Activated CD4-positive, alpha-beta T cell treated with anti-CD3 and anti-CD28 coated beads, Interleukin-2, amount 50 U/mL, for 1 hour (primary cell): Measurements from ENCODE around the gene TRIM72.
A peak's percentile ranks its signal among the peaks of the same experiment; 100 is the strongest.
"Not testable (repeated sequence)": the region's sequence is repeated elsewhere in the genome, so short reads cannot be mapped to it uniquely, and the experiment has no call there.

ENCODE experiments used
- DNase-seq: peaks from one replicate; pipeline ENCODE4 v3.0.0-alpha.2; 2020

TRIM72 gene

DNA sequence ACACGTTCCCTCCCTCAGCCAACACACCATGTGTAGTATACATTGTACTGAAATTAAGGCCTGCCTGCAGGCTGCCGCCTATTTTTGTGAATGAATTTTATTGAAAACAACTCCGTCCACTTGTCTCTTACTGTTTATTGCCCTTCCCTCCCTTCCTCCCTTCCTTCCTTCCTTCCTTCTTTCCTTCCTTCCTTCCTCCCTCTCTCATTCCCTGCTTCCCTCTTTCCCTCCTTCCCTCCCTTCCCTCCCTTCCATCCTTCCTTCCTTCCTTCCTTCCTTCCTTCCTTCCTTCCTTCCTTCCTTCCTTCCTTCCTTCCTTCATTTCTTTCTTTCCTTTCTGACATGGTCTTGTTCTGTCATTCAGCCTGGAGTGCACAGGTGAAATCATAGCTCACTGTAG lies 48.2 kb downstream of the TRIM72 start:
- DNase-seq, result no peak

DNA sequence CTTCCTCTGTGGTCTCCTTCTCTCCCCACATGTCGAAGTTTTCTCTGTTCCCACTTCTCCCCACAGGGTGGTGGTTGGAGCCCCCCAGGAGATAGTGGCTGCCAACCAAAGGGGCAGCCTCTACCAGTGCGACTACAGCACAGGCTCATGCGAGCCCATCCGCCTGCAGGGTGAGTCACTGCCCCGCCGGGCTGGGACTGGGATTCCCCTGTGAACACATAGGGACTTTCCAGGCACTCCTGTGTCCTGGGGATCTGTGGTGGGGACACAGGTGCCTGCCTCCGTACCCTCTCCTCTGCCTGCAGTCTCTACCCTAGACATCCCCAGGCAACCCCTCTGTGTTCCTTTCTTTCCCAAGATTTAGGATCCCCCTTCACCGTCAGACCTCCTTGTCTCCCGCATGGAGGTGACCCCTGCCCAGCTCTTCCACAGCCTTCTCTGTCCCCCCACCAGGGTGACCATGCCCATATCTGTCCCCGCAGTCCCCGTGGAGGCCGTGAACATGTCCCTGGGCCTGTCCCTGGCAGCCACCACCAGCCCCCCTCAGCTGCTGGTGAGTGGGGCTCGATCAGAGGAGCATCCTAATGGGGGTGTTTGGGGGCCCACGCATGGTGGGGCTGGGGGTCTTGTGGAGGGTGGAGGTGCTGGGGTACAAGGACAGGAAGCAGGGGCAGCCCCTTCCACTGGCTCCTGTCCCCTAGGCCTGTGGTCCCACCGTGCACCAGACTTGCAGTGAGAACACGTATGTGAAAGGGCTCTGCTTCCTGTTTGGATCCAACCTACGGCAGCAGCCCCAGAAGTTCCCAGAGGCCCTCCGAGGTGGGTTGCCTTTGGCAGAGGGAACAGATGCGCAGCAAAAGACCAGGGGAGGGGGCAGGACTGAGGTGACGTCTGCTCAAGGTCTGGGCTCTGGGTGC lies 51.7 kb downstream of the TRIM72 start:
- DNase-seq, result peak; percentile 38

DNA sequence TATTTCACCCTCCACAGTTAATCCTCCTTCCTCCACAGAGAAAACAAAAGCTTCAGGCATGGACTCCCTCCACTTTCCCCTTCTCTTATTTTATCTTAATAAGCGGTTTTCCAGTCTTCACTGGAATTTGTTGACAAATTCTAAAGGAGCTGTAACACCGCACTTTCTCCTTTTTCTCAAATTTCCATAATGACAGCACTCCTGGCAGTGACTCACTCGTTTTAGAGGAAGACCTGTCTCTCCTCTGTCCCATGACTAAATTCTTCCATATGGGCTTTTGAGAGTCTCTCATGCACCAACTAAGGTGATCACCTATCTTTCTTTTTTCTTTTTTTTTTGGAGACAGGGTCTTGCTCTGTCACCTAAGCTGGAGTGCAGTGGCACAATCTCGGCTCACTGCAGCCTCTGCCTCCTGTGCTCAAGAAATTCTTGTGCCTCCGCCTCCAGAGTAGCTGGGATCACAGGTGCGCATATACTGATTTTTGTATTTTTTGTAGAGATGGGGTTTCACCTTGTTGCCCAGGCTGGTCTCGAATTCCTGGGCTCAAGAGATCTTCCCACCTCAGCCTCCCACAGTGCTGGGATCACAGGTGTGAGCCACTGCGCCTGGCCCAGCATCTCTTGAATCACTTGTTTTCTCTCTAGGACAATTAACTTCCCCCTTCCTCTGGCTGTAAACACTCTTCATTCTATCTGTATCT lies 53.6 kb downstream of the TRIM72 start:
- no peak for DNase-seq

DNA sequence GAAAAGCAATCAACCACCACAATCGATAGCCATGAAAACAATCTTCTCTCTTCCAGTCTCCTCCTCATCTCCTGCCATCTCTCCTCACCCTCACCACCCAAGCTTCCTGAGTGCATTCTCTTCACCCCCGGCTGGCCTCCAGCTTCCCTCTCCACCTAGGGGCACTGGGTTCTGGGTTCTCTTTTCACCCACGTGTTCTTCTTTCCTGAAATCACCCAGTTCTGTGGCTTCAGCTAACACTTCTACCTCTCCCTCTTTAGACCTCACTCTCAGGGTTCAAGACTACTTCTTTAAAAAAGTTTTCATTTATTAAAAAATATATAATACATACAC lies 54.1 kb downstream of the TRIM72 start:
- DNase-seq, result no peak

DNA sequence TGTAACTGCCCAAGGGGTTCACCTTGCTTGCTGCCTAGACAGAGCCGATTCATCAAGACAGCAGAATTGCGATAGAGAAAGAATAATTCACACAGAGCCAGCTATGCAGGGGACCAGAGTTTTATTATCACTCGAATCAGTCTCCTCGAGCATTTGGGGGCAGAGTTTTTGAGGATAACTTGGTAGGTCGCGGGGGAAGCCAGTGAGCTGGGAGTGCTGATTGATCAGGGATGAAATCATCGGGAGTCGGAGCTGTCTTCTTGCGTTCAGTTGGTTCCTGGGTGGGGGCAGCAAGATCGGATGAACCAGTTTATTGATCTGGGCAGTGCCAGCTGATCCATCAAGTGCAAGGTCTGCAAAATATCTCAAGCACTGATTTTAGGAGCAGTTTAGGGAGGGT lies 55.0 kb downstream of the TRIM72 start:
- no peak for DNase-seq

DNA sequence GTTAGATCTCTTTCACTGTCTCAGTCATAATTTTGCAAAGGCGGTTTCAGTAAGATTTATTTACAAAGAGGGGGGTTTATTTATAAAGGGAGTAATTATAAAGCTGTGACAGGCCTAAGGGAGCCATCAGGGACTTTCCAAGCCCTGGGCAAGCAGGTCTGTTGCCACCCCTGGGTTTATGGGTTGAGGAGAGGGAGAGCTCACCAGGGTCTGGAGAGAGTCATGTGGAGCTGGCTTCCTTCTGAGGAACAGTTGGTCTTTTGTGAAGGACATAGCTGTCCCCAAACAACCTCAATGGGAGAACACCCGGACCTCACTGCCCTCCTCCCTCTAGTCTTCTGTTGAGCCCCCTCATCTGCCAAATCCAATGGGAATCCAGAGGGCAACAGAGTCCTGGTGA lies 55.6 kb downstream of the TRIM72 start:
- no peak for DNase-seq

DNA sequence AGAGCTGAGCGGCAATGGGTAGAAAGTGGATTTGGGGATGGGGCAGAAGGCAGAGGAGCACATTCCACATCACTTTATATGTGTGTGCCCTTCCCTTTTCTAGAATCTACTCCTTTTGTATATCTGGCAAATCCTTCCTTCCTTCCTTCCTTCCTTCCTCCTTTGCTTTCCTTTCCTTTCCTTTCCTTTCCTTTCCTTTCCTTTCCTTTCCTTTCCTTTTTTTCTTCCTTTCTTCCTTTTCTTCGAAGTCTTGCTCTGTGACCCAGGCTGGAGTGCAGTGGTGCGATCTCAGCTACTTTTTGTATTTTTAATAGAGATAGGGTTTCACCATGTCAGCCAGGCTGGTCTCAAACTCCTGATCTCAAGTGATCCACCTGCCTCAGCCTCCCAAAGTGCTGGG lies 56.1 kb downstream of the TRIM72 start:
- DNase-seq, result not testable (repeated sequence)

DNA sequence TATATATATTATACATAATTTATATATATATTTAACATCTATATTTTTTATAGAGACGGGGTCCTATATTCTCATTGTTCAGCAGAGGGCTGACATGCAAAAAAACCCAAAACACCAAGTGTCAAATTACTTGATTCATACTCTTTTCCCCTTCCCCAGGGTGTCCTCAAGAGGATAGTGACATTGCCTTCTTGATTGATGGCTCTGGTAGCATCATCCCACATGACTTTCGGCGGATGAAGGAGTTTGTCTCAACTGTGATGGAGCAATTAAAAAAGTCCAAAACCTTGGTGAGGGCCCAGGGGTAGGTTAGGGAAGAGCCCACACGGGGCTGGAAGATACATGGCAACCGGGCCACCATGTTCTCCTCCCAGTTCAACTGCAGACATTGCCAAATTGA lies 56.9 kb downstream of the TRIM72 start:
- DNase-seq, result no peak

DNA sequence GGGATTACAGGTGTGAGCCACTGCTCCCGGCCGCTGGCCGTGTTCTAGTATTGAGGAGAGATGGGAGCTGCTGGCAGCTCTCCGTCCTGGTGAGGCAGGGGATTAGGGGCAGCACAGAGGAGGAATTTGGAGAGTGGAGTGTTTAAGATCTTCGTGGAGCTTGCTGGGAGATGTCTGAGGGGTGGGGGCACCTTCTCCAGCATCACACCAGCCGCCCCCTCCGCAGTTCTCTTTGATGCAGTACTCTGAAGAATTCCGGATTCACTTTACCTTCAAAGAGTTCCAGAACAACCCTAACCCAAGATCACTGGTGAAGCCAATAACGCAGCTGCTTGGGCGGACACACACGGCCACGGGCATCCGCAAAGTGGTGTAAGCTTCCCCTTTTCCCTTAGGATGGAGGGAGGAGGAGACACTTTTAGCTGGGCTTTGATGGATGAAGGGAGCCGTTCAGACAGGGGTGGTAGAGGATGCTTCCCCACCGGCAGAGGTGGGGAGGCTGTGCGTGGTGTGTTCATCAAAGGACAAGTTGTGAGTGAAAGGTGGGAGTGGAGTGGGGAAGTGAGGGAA lies 57.8 kb downstream of the TRIM72 start:
- no peak for DNase-seq

DNA sequence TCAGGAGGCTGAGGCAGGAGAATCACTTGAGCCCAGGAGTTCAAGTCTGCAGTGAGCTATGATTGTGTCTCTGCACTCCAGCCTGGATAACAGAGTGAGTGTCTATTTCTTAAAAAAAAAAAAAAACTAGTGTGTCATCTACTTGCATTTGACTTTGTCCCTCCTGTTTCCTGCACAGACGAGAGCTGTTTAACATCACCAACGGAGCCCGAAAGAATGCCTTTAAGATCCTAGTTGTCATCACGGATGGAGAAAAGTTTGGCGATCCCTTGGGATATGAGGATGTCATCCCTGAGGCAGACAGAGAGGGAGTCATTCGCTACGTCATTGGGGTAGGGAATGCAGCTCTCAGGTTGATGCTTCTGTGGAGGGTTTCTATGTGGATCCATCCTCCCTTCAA lies 59.3 kb downstream of the TRIM72 start:
- DNase-seq, result no peak

DNA sequence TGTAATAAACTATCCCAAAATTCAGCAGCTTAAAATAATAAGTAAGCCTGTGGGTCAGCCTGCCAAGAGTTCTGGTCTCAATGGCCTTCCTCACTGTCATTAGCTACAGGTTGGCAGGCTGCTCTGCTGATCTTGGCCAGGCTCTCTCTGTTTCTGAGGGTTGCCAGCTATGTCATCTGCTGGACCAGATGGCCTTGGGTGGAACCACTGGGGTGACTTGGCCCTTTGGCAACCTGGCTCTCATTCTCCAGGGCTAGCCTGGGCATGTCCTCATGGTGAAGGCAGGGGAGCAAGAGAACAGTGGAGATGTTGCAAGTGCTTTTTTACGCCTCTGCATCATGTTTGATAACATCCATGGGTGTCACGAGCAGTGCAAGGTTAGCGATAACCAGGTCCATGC lies 59.8 kb downstream of the TRIM72 start:
- DNase-seq, result no peak

DNA sequence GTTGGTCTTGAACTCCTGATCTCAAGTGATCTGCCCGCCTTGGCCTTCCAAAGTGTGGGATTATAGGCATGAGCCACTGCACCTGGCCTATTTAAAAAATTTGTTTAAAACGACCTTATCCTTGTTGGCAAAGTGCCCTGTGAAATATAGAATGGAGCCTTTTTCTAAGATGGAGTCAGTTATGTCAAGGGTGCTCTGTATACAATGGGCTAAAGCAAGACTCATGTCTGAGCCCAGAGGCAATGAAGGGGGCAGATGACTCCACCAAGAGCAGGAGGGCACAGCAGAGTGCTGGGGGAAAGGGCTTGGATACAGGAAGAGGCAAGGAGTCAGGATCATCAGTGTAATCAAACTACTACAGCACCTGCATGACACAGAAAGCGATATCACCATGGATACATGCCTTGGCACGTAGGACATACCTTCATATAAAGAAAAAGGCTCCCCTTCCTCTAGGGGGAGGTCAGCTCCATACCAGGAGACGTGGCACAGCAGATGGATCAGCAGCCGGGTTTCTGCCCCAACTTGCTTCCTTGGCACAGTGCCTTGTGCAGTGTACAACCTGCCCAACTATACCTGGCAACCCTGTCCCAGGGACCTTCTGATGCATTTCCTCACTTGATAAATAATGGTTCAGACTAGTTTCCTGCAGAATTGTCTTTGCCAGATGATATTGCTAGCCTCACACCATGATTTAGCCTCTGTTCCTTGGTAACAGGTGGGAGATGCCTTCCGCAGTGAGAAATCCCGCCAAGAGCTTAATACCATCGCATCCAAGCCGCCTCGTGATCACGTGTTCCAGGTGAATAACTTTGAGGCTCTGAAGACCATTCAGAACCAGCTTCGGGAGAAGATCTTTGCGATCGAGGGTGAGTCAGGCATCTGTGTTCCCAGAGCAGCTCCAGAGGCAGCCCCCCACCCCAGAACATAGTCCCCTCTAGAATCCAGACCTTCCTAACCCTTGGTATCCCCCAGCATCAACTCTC lies 61.2 kb downstream of the TRIM72 start:
- DNase-seq, result no peak

DNA sequence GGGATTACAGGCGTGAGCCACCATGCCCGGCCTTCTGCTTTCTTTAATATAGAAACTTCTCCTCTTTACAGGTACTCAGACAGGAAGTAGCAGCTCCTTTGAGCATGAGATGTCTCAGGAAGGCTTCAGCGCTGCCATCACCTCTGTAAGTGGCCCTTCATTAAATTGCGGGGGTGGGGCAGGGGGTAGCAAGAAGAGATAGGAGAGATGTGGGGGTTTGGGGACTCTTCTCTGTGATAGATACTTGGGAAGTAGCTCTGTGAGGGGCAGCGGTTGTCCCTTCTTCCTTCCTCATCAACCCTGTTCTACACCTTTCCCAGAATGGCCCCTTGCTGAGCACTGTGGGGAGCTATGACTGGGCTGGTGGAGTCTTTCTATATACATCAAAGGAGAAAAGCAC lies 62.7 kb downstream of the TRIM72 start:
- DNase-seq, result no peak

DNA sequence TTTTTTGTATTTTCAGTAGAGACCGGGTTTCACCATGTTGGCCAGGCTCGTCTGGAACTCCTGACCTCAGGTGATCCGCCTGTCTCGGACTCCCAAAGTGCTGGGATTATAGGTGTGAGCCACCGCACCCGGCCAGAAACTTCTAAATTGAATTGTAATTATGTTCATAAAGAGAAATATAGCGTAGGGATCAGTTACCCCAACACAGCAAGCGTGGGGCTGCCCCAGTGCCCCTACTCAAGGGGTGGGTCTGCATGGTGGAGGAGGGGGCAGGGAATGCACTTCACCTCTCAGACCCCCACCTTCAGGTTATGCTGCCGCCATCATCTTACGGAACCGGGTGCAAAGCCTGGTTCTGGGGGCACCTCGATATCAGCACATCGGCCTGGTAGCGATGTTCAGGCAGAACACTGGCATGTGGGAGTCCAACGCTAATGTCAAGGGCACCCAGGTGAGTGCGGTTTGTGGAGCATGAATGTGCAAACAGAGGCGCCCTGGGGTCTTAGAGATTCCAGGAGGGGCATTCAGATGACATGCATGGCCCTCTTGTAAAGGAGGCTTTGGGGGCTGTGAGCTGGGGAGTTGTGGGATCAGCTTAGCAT lies 63.8 kb downstream of the TRIM72 start:
- DNase-seq, result no peak

DNA sequence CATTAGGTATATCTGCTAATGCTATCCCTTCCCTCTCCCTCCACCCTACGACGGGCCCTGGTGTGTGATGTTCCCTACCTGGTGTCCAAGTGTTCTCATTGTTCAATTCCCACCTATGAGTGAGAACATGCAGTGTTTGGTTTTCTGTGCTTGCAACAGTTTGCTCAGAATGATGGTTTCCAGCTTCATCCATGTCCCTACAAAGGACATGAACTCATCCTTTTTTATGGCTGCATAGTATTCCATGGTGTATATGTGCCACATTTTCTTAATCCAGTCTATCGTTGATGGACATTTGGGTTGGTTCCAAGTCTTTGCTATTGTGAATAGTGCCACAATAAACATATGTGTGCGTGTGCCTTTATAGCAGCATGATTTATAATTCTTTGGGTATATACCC lies 64.9 kb downstream of the TRIM72 start:
- not testable (repeated sequence) for DNase-seq
